ENCODE results near the gene EPX. TPM values are rescaled to one million over a fixed set of nuclear protein-coding genes. Genes with fewer than 3 reads are reported as not detected.
A peak's percentile ranks its signal among the peaks of the same experiment; 100 is the strongest.

Gene EPX
- total RNA-seq, 1 experiment from 2014 or later: not detected

- Histone ChIP-seq H3K79me2 (ENCODE audit: insufficient read depth, low read length) (no peaks in the 10 kb centered on the region), H4K20me1 (ENCODE audit: insufficient read depth) (no peaks in the 10 kb centered on the region), H3K36me3 (ENCODE audit: control insufficient read depth in 1 of 2, insufficient read depth in 2 of 2, low read length in 2 of 2) (no peaks in the 10 kb centered on the region), H3K4me2 (ENCODE audit: low read length) (peak overlapping the region; percentile 58), H3K9ac (ENCODE audit: low read length) (no peak overlapping the region), H2AFZ (ENCODE audit: low read depth, low read length, poor library complexity, severe bottlenecking) (no peak overlapping the region), H3K9me3 (ENCODE audit: control insufficient read depth in 1 of 2, insufficient read depth in 1 of 2, low read depth in 1 of 2, low read length in 2 of 2) (no peaks in the 10 kb centered on the region), H3K27me3 (ENCODE audit: insufficient read depth, low read length) (0 out of 2 replicates have a peak, but pooled peaks cover 7% of the 10 kb centered on the region), H3K4me1 (ENCODE audit: control insufficient read depth in 1 of 2, insufficient read depth in 2 of 2, low read length in 2 of 2) (peaks cover 16 to 26% of the 10 kb centered on the region in 2 experiments), H3K27ac (ENCODE audit: low read depth, low read length) (peak overlapping the region; percentile 2; the same call in 1 of the 2 replicates), H3K9me2 (ENCODE audit: insufficient read depth) (no peaks in the 10 kb centered on the region), H3K4me3 (replicated peaks in 1 of 2; ENCODE audit: low read depth in 1 of 2, low read length in 2 of 2) (no peak overlapping the region)
- ChIA-PET CTCF (interaction anchor here (1.0 to 1.8 kb wide), 2 partner anchors 12 to 15 kb away, joined by 4 to 5 read pairs; no protein-coding TSS in a partner anchor), RAD21 (ENCODE audit: low non-redundant PET in 1 of 2, low total read pairs in 2 of 2, uncharacterized antibody in 2 of 2, unreplicated experiment in 2 of 2) (no interaction called here), POLR2A (interaction anchor here (1.4 kb wide), 1 partner anchor 16 kb away, joined by 3 read pairs; no protein-coding TSS in a partner anchor)
- no TSS peak for BruUV-seq (replicated peaks)
- TF ChIP-seq SRF (IDR thresholded peaks at IDR 0.05; ENCODE audit: low read depth) (no peak), ATF3 (IDR thresholded peaks at IDR 0.05) (no peak), POLR2A (IDR thresholded peaks at IDR 0.05; ENCODE audit: borderline replicate concordance, extremely low read depth, insufficient read depth, insufficient read length) (no peak), SP1 (IDR thresholded peaks at IDR 0.05; ENCODE audit: low read depth) (no peak), SIN3A (IDR thresholded peaks at IDR 0.05; ENCODE audit: low read depth) (no peak), ELF1 (IDR thresholded peaks at IDR 0.05; ENCODE audit: borderline replicate concordance, low read depth) (no peak), CBX3 (IDR thresholded peaks at IDR 0.05; ENCODE audit: low read depth) (no peak), ZFX (IDR thresholded peaks at IDR 0.05) (no peak), YY1 (IDR thresholded peaks at IDR 0.05; ENCODE audit: extremely low read depth, insufficient replicate concordance, low read depth, low read length) (no peak), EZH2 (IDR thresholded peaks at IDR 0.05) (no peak)
- ATAC-seq (0 out of 2 replicates have a peak, but pooled peaks have one; percentile 5), DNase-seq (ENCODE audit: low read depth, low spot score) (no peak)
- intact Hi-C loops (cut with micrococcal nuclease): no loop called here
Observed at GRCh38 chr17:58184986-58185761, 7.4 kb upstream of the EPX start.

- Histone ChIP-seq H3K4me3 (replicated peaks in 1 of 2; ENCODE audit: low read depth in 1 of 2, low read length in 2 of 2) (no peak overlapping the region), H2AFZ (ENCODE audit: low read depth, low read length, poor library complexity, severe bottlenecking) (no peak overlapping the region), H3K9me2 (ENCODE audit: insufficient read depth) (no peaks in the 10 kb centered on the region), H3K9ac (ENCODE audit: low read length) (no peak overlapping the region), H3K4me2 (ENCODE audit: low read length) (no peak overlapping the region), H3K4me1 (ENCODE audit: control insufficient read depth in 1 of 2, insufficient read depth in 2 of 2, low read length in 2 of 2) (peaks cover 16 to 33% of the 10 kb centered on the region in 2 experiments), H3K36me3 (ENCODE audit: control insufficient read depth in 1 of 2, insufficient read depth in 2 of 2, low read length in 2 of 2) (no peaks in the 10 kb centered on the region), H4K20me1 (ENCODE audit: insufficient read depth) (no peaks in the 10 kb centered on the region), H3K79me2 (ENCODE audit: insufficient read depth, low read length) (no peaks in the 10 kb centered on the region), H3K9me3 (ENCODE audit: control insufficient read depth in 1 of 2, insufficient read depth in 1 of 2, low read depth in 1 of 2, low read length in 2 of 2) (no peaks in the 10 kb centered on the region), H3K27me3 (ENCODE audit: insufficient read depth, low read length) (no peaks in the 10 kb centered on the region), H3K27ac (ENCODE audit: low read depth, low read length) (no peak overlapping the region)
- TF ChIP-seq SP1 (IDR thresholded peaks at IDR 0.05; ENCODE audit: low read depth) (no peak), CEBPB (IDR thresholded peaks at IDR 0.05; ENCODE audit: low read depth) (no peak), MAX (IDR thresholded peaks at IDR 0.05) (no peak), ZNF274 (IDR thresholded peaks at IDR 0.05; ENCODE audit: low read depth, low read length) (no peak), FOSL1 (IDR thresholded peaks at IDR 0.05; ENCODE audit: low read depth) (no peak), ZBTB33 (IDR thresholded peaks at IDR 0.05; ENCODE audit: extremely low read depth, insufficient replicate concordance, low read length) (no peak), YY1 (IDR thresholded peaks at IDR 0.05; ENCODE audit: extremely low read depth, insufficient replicate concordance, low read depth, low read length) (no peak), ATF3 (IDR thresholded peaks at IDR 0.05) (no peak), RAD21 (IDR thresholded peaks at IDR 0.05; ENCODE audit: low read depth) (no peak)
- no peak for DNase-seq (ENCODE audit: low read depth, low spot score)
- no TSS peak for BruUV-seq (replicated peaks)
- POLR2A ChIA-PET: no interaction called here
- ATAC-seq: no peak
- RAD21 ChIA-PET (ENCODE audit: low non-redundant PET in 1 of 2, low total read pairs in 2 of 2, uncharacterized antibody in 2 of 2, unreplicated experiment in 2 of 2): no interaction called here
- intact Hi-C loops (cut with micrococcal nuclease): no loop called here
- CTCF ChIA-PET: no interaction called here
Observed at GRCh38 chr17:58186591-58186990, 5.9 kb upstream of the EPX start.
